ENCODE results near the gene DLGAP3. TPM values are rescaled to one million over a fixed set of nuclear protein-coding genes. Genes with fewer than 3 reads are reported as not detected.
"Not testable (repeated sequence)": the region's sequence is repeated elsewhere in the genome, so short reads cannot be mapped to it uniquely, and the experiment has no call there.

Gene DLGAP3
- total RNA-seq, 1 donor = 0.21 TPM

- not testable (repeated sequence) for H3K27me3 ChIP-seq (ENCODE audit: insufficient read depth, low read length); H3K4me3 ChIP-seq (ENCODE audit: low read length); H3K9me3 ChIP-seq (ENCODE audit: low read depth, low read length); H3K4me1 ChIP-seq (ENCODE audit: insufficient read depth, low read length)
These were observed 18.3 kb upstream of the DLGAP3 start for GRCh38 chr1:34947641-34948314.

- Histone ChIP-seq H3K4me3 (ENCODE audit: low read length) (no peak overlapping the region), H3K27me3 (ENCODE audit: insufficient read depth, low read length) (peaks cover 4% of the 10 kb centered on the region), H3K9me3 (ENCODE audit: low read depth, low read length) (no peaks in the 10 kb centered on the region), H3K4me1 (ENCODE audit: insufficient read depth, low read length) (no peaks in the 10 kb centered on the region)
These were observed 16.8 kb upstream of the DLGAP3 start for GRCh38 chr1:34946211-34946610.

GRCh38 chr1:34941798-34942197, 12.3 kb upstream of the DLGAP3 start:
- not testable (repeated sequence) for H3K4me1 ChIP-seq (ENCODE audit: insufficient read depth, low read length); H3K9me3 ChIP-seq (ENCODE audit: low read depth, low read length); H3K4me3 ChIP-seq (ENCODE audit: low read length)
- H3K27me3 ChIP-seq (ENCODE audit: insufficient read depth, low read length) = peaks cover 11% of the 10 kb centered on the region

- Histone ChIP-seq H3K9me3 (ENCODE audit: low read depth, low read length) (no peaks in the 10 kb centered on the region), H3K4me3 (ENCODE audit: low read length) (no peak overlapping the region), H3K27me3 (ENCODE audit: insufficient read depth, low read length) (peaks cover 51% of the 10 kb centered on the region), H3K4me1 (ENCODE audit: insufficient read depth, low read length) (peaks cover 5% of the 10 kb centered on the region)
These were observed 1.2 kb upstream of the DLGAP3 start for GRCh38 chr1:34930702-34931071.

- peaks cover 56% of the 10 kb centered on the region for H3K27me3 ChIP-seq (ENCODE audit: insufficient read depth, low read length)
- H3K4me3 ChIP-seq (ENCODE audit: low read length) = no peak overlapping the region
- peaks cover 5% of the 10 kb centered on the region for H3K4me1 ChIP-seq (ENCODE audit: insufficient read depth, low read length)
- no peaks in the 10 kb centered on the region for H3K9me3 ChIP-seq (ENCODE audit: low read depth, low read length)
These were observed 627 bp upstream of the DLGAP3 start for GRCh38 chr1:34929853-34930701.

- Histone ChIP-seq H3K9me3 (ENCODE audit: low read depth, low read length) (no peaks in the 10 kb centered on the region), H3K4me3 (ENCODE audit: low read length) (peak overlapping the region; percentile 15), H3K4me1 (ENCODE audit: insufficient read depth, low read length) (peaks cover 5% of the 10 kb centered on the region), H3K27me3 (ENCODE audit: insufficient read depth, low read length) (peaks cover 65% of the 10 kb centered on the region)
These were observed 552 bp downstream of the DLGAP3 start for GRCh38 chr1:34928699-34929496.

GRCh38 chr1:34928066-34928696, 1.3 kb downstream of the DLGAP3 start:
- Histone ChIP-seq H3K4me3 (ENCODE audit: low read length) (no peak overlapping the region), H3K4me1 (ENCODE audit: insufficient read depth, low read length) (peaks cover 5% of the 10 kb centered on the region), H3K27me3 (ENCODE audit: insufficient read depth, low read length) (peaks cover 73% of the 10 kb centered on the region), H3K9me3 (ENCODE audit: low read depth, low read length) (no peaks in the 10 kb centered on the region)

GRCh38 chr1:34927316-34927715, 2.1 kb downstream of the DLGAP3 start:
- H3K27me3 ChIP-seq (ENCODE audit: insufficient read depth, low read length) = peaks cover 77% of the 10 kb centered on the region
- no peaks in the 10 kb centered on the region for H3K9me3 ChIP-seq (ENCODE audit: low read depth, low read length)
- peaks cover 5% of the 10 kb centered on the region for H3K4me1 ChIP-seq (ENCODE audit: insufficient read depth, low read length)
- H3K4me3 ChIP-seq (ENCODE audit: low read length) = no peak overlapping the region

- Histone ChIP-seq H3K27me3 (ENCODE audit: insufficient read depth, low read length) (peaks cover 78% of the 10 kb centered on the region), H3K9me3 (ENCODE audit: low read depth, low read length) (no peaks in the 10 kb centered on the region), H3K4me3 (ENCODE audit: low read length) (no peak overlapping the region), H3K4me1 (ENCODE audit: insufficient read depth, low read length) (peaks cover 5% of the 10 kb centered on the region)
These were observed 2.6 kb downstream of the DLGAP3 start for GRCh38 chr1:34926894-34927293.

- peaks cover 5% of the 10 kb centered on the region for H3K4me1 ChIP-seq (ENCODE audit: insufficient read depth, low read length)
- no peaks in the 10 kb centered on the region for H3K9me3 ChIP-seq (ENCODE audit: low read depth, low read length)
- peaks cover 74% of the 10 kb centered on the region for H3K27me3 ChIP-seq (ENCODE audit: insufficient read depth, low read length)
- H3K4me3 ChIP-seq (ENCODE audit: low read length) = no peak overlapping the region
These were observed 3.3 kb downstream of the DLGAP3 start for GRCh38 chr1:34926156-34926555.

- Histone ChIP-seq H3K27me3 (ENCODE audit: insufficient read depth, low read length) (peaks cover 70% of the 10 kb centered on the region), H3K4me3 (ENCODE audit: low read length) (no peak overlapping the region), H3K4me1 (ENCODE audit: insufficient read depth, low read length) (peaks cover 5% of the 10 kb centered on the region), H3K9me3 (ENCODE audit: low read depth, low read length) (no peaks in the 10 kb centered on the region)
These were observed 3.7 kb downstream of the DLGAP3 start for GRCh38 chr1:34925730-34926129.

- Histone ChIP-seq H3K4me3 (ENCODE audit: low read length) (no peak overlapping the region), H3K4me1 (ENCODE audit: insufficient read depth, low read length) (peaks cover 5% of the 10 kb centered on the region), H3K27me3 (ENCODE audit: insufficient read depth, low read length) (peaks cover 65% of the 10 kb centered on the region), H3K9me3 (ENCODE audit: low read depth, low read length) (no peaks in the 10 kb centered on the region)
These were observed 4.5 kb downstream of the DLGAP3 start for GRCh38 chr1:34924759-34925555.

- Histone ChIP-seq H3K27me3 (ENCODE audit: insufficient read depth, low read length) (peaks cover 58% of the 10 kb centered on the region), H3K9me3 (ENCODE audit: low read depth, low read length) (no peaks in the 10 kb centered on the region), H3K4me3 (ENCODE audit: low read length) (no peak overlapping the region), H3K4me1 (ENCODE audit: insufficient read depth, low read length) (peaks cover 17% of the 10 kb centered on the region)
These were observed 6.0 kb downstream of the DLGAP3 start for GRCh38 chr1:34923490-34923889.

- peaks cover 20% of the 10 kb centered on the region for H3K27me3 ChIP-seq (ENCODE audit: insufficient read depth, low read length)
- H3K4me1 ChIP-seq (ENCODE audit: insufficient read depth, low read length) = peaks cover 17% of the 10 kb centered on the region
- H3K4me3 ChIP-seq (ENCODE audit: low read length) = no peak overlapping the region
- no peaks in the 10 kb centered on the region for H3K9me3 ChIP-seq (ENCODE audit: low read depth, low read length)
These were observed 10.4 kb downstream of the DLGAP3 start for GRCh38 chr1:34918977-34919561.
